ENCODE measurements around the gene ANXA2R. TPM values are rescaled to one million over a fixed set of nuclear protein-coding genes. Genes with fewer than 3 reads are reported as not detected.
A peak's percentile ranks its signal among the peaks of the same experiment; 100 is the strongest.

ANXA2R gene
- total RNA-seq, 1 experiment from 2014 or later, result 0.72 TPM

GRCh38 chr5:43019291-43019613 lies 20.9 kb downstream of the ANXA2R start:
- TF ChIP-seq, protein P1, sequence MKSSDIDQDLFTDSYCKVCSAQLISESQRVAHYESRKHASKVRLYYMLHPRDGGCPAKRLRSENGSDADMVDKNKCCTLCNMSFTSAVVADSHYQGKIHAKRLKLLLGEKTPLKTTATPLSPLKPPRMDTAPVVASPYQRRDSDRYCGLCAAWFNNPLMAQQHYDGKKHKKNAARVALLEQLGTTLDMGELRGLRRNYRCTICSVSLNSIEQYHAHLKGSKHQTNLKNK (CRISPR knock-in tag; IDR thresholded peaks at IDR 0.05), result no peak
- TF ChIP-seq ETV6 (CRISPR knock-in tag; IDR thresholded peaks at IDR 0.05) (no peak), ZNF425 (CRISPR knock-in tag; conservative IDR thresholded peaks at IDR 0.05) (no peak), ZNF219 (CRISPR knock-in tag; IDR thresholded peaks at IDR 0.05; ENCODE audit: borderline replicate concordance) (no peak), CBFB (CRISPR knock-in tag; IDR thresholded peaks at IDR 0.05; ENCODE audit: low read depth) (no peak), GRHL2 (CRISPR knock-in tag; IDR thresholded peaks at IDR 0.05; ENCODE audit: insufficient replicate concordance, severe bottlenecking) (no peak)
- TF ChIP-seq, protein P2, sequence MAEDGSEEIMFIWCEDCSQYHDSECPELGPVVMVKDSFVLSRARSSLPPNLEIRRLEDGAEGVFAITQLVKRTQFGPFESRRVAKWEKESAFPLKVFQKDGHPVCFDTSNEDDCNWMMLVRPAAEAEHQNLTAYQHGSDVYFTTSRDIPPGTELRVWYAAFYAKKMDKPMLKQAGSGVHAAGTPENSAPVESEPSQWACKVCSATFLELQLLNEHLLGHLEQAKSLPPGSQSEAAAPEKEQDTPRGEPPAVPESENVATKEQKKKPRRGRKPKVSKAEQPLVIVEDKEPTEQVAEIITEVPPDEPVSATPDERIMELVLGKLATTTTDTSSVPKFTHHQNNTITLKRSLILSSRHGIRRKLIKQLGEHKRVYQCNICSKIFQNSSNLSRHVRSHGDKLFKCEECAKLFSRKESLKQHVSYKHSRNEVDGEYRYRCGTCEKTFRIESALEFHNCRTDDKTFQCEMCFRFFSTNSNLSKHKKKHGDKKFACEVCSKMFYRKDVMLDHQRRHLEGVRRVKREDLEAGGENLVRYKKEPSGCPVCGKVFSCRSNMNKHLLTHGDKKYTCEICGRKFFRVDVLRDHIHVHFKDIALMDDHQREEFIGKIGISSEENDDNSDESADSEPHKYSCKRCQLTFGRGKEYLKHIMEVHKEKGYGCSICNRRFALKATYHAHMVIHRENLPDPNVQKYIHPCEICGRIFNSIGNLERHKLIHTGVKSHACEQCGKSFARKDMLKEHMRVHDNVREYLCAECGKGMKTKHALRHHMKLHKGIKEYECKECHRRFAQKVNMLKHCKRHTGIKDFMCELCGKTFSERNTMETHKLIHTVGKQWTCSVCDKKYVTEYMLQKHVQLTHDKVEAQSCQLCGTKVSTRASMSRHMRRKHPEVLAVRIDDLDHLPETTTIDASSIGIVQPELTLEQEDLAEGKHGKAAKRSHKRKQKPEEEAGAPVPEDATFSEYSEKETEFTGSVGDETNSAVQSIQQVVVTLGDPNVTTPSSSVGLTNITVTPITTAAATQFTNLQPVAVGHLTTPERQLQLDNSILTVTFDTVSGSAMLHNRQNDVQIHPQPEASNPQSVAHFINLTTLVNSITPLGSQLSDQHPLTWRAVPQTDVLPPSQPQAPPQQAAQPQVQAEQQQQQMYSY (CRISPR knock-in tag; IDR thresholded peaks at IDR 0.05), result no peak
- TF ChIP-seq, protein P3, sequence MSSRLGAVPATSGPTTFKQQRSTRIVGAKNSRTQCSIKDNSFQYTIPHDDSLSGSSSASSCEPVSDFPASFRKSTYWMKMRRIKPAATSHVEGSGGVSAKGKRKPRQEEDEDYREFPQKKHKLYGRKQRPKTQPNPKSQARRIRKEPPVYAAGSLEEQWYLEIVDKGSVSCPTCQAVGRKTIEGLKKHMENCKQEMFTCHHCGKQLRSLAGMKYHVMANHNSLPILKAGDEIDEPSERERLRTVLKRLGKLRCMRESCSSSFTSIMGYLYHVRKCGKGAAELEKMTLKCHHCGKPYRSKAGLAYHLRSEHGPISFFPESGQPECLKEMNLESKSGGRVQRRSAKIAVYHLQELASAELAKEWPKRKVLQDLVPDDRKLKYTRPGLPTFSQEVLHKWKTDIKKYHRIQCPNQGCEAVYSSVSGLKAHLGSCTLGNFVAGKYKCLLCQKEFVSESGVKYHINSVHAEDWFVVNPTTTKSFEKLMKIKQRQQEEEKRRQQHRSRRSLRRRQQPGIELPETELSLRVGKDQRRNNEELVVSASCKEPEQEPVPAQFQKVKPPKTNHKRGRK (CRISPR knock-in tag; IDR thresholded peaks at IDR 0.05; ENCODE audit: borderline replicate concordance), result no peak
- Mint-ChIP-seq H3K9me3 (no peaks in the 10 kb centered on the region), H3K27ac (no peak overlapping the region), H3K36me3 (no peaks in the 10 kb centered on the region), H3K27me3 (ENCODE audit: low read depth) (peaks cover 97% of the 10 kb centered on the region), H3K4me1 (peaks cover 52% of the 10 kb centered on the region), H3K4me3 (peak overlapping the region; percentile 80)
- ChIA-PET POLR2A (interaction anchor here (1.3 to 1.6 kb wide), 2 partner anchors 12 to 102 kb away, joined by 3 to 4 read pairs; partner anchors contain the start of gene ZNF131), CTCF (interaction anchor here (1.0 to 3.4 kb wide), 10 partner anchors 11 to 110 kb away, joined by 3 to 23 read pairs (median 8); partner anchors contain the start of gene ZNF131)
- DNase-seq (ENCODE audit: low spot score) (no peak), ATAC-seq (no peak)

DNA sequence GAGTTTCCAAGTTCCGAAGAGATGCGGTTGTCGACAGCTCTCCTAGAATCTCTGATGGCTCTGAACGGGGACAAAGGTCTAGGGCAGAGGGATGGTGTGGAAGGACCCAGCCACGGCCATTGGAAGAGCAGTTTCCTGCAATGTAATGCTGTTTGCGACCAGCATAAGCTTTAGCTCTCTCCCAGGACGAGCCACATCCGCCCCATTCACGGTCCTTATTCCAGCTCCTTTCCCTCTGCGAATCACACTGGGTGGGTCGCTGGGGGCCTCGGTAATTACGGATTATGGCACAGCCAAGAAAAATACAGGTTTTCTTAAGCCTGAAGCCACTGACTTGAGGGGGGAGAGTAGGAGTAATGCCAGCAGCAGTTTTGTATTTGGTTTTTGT lies 22.7 kb downstream of the ANXA2R start:
- H3K27me3 Mint-ChIP-seq (ENCODE audit: low read depth), result peaks cover 98% of the 10 kb centered on the region
- TF ChIP-seq GTF2I (CRISPR knock-in tag; conservative IDR thresholded peaks at IDR 0.05) (no peak), RELA (CRISPR knock-in tag; IDR thresholded peaks at IDR 0.05; ENCODE audit: borderline replicate concordance) (peak; percentile 3; the same call in 1 of the 2 replicates)
- ATAC-seq (peak; percentile 43), DNase-seq (ENCODE audit: low spot score) (no peak)
- H3K4me3 Mint-ChIP-seq, result peak overlapping the region; percentile 80
- H3K36me3 Mint-ChIP-seq, result no peaks in the 10 kb centered on the region
- peaks cover 52% of the 10 kb centered on the region for H3K4me1 Mint-ChIP-seq
- no peaks in the 10 kb centered on the region for H3K9me3 Mint-ChIP-seq
- peak overlapping the region; percentile 50 for H3K27ac Mint-ChIP-seq
- ChIA-PET POLR2A (interaction anchor here (0.6 to 1.0 kb wide), 3 partner anchors 10 to 49 kb away, joined by 3 read pairs; no protein-coding TSS in a partner anchor), CTCF (interaction anchor here (0.7 to 1.8 kb wide), 5 partner anchors 9 to 372 kb away, joined by 3 to 6 read pairs (median 5); no protein-coding TSS in a partner anchor)

GRCh38 chr5:43016217-43016779 lies 23.8 kb downstream of the ANXA2R start:
- Mint-ChIP-seq H3K9me3 (no peaks in the 10 kb centered on the region), H3K27ac (peak overlapping the region; percentile 28), H3K4me1 (peaks cover 52% of the 10 kb centered on the region), H3K36me3 (no peaks in the 10 kb centered on the region), H3K4me3 (peak overlapping the region; percentile 80), H3K27me3 (ENCODE audit: low read depth) (peaks cover 98% of the 10 kb centered on the region)
- DNase-seq (ENCODE audit: low spot score), result no peak
- ChIA-PET POLR2A (no interaction called here), CTCF (interaction anchor here (1.0 to 1.8 kb wide), 3 partner anchors 8 to 108 kb away, joined by 3 to 6 read pairs (median 4); no protein-coding TSS in a partner anchor)
- ATAC-seq, result peak; percentile 31
- TF ChIP-seq JAZF1 (CRISPR knock-in tag; IDR thresholded peaks at IDR 0.05), result no peak
- TF ChIP-seq, protein P4, sequence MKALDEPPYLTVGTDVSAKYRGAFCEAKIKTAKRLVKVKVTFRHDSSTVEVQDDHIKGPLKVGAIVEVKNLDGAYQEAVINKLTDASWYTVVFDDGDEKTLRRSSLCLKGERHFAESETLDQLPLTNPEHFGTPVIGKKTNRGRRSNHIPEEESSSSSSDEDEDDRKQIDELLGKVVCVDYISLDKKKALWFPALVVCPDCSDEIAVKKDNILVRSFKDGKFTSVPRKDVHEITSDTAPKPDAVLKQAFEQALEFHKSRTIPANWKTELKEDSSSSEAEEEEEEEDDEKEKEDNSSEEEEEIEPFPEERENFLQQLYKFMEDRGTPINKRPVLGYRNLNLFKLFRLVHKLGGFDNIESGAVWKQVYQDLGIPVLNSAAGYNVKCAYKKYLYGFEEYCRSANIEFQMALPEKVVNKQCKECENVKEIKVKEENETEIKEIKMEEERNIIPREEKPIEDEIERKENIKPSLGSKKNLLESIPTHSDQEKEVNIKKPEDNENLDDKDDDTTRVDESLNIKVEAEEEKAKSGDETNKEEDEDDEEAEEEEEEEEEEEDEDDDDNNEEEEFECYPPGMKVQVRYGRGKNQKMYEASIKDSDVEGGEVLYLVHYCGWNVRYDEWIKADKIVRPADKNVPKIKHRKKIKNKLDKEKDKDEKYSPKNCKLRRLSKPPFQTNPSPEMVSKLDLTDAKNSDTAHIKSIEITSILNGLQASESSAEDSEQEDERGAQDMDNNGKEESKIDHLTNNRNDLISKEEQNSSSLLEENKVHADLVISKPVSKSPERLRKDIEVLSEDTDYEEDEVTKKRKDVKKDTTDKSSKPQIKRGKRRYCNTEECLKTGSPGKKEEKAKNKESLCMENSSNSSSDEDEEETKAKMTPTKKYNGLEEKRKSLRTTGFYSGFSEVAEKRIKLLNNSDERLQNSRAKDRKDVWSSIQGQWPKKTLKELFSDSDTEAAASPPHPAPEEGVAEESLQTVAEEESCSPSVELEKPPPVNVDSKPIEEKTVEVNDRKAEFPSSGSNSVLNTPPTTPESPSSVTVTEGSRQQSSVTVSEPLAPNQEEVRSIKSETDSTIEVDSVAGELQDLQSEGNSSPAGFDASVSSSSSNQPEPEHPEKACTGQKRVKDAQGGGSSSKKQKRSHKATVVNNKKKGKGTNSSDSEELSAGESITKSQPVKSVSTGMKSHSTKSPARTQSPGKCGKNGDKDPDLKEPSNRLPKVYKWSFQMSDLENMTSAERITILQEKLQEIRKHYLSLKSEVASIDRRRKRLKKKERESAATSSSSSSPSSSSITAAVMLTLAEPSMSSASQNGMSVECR (CRISPR knock-in tag; IDR thresholded peaks at IDR 0.05; ENCODE audit: borderline replicate concordance), result no peak
- TF ChIP-seq TEAD1 (CRISPR knock-in tag; IDR thresholded peaks at IDR 0.05), result peak; percentile 83; the same call in 1 of the 2 replicates
- TF ChIP-seq FOXP4 (CRISPR knock-in tag; IDR thresholded peaks at IDR 0.05), result peak; percentile 45; the same call in 1 of the 2 replicates
